Thyroid gland (tissue), 4 donors: ENCODE measurements around the gene ITFG1.

Experiments used
- POLR2A ChIP-seq, 2 donors: fragments of 450-650 bp; IDR thresholded peaks; one replicate each; pipeline ENCODE4 v1.6.1; 2017; ENCODE audit warnings: antibody characterized with exemption in 2 of 2, mild to moderate bottlenecking in 2 of 2, moderate library complexity in 1 of 2
- TF ChIP-seq, protein P1 (sequence below), 6 experiments: fragments of 200-600 bp in 3 of 6; fragments of 450-650 bp in 3 of 6; sonication (generic) in 3 of 6; IDR thresholded peaks; one replicate each; pipeline ENCODE4 v1.5.1; 2016 to 2019; ENCODE audit warnings: antibody characterized with exemption in 6 of 6, mild to moderate bottlenecking in 2 of 6, inconsistent platforms in 1 of 6, moderate library complexity in 1 of 6

GRCh38 chr16:47125757-47126156, 335.1 kb downstream of the ITFG1 start:
- TF ChIP-seq, protein P1, sequence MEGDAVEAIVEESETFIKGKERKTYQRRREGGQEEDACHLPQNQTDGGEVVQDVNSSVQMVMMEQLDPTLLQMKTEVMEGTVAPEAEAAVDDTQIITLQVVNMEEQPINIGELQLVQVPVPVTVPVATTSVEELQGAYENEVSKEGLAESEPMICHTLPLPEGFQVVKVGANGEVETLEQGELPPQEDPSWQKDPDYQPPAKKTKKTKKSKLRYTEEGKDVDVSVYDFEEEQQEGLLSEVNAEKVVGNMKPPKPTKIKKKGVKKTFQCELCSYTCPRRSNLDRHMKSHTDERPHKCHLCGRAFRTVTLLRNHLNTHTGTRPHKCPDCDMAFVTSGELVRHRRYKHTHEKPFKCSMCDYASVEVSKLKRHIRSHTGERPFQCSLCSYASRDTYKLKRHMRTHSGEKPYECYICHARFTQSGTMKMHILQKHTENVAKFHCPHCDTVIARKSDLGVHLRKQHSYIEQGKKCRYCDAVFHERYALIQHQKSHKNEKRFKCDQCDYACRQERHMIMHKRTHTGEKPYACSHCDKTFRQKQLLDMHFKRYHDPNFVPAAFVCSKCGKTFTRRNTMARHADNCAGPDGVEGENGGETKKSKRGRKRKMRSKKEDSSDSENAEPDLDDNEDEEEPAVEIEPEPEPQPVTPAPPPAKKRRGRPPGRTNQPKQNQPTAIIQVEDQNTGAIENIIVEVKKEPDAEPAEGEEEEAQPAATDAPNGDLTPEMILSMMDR (IDR thresholded peaks at IDR 0.05), result no peak
- TF ChIP-seq POLR2A (IDR thresholded peaks at IDR 0.05), result no peak
